ENCODE data around the gene RAB31. TPM values are rescaled to one million over a fixed set of nuclear protein-coding genes. Genes with fewer than 3 reads are reported as not detected.

Gene RAB31
- total and polyA plus RNA-seq, 10 donors: 12.3 to 112 (median 72.6) TPM

DNA sequence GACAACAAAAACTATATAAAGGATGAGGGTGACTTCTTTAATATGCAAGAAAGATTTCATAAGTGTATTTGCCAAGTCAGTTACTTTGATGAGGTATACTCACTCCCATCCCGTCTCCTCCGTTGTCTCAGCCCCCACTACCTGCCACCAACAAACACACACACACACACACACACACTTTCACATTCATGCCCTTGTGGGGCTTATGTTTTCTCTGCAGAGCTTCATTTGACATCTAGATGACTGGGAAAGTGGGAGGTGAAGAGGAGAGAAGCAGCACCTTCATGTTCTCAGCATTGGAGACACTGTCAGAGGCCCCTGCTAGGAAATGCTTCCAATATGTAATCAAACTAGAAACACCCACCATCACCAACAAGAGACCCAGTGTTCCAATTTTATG is 155.2 kb downstream of the RAB31 start:
- 39 to 87% (median 58%) methylated on average over 2 of the region's 2 CpGs for WGBS, 5 donors
- intact Hi-C loops (cut with DNase I; ENCODE audit: low total_unique reads): no loop called here
- H3K36me3 ChIP-seq: peaks cover 0 to 53% (median 0%) of the 10 kb centered on the region in 6 donors
- no peaks in the 10 kb centered on the region for H3K27me3 ChIP-seq (replicated peaks in 1 of 7)
- no peaks in the 10 kb centered on the region for H3K4me1 ChIP-seq
- H3K4me3 ChIP-seq: no peak overlapping the region
- no peak for DNase-seq
- no peak overlapping the region for H3K27ac ChIP-seq
- peaks cover 3 to 22% (median 16%) of the 10 kb centered on the region in 8 donors for H3K9me3 ChIP-seq
- TF ChIP-seq, protein P1, sequence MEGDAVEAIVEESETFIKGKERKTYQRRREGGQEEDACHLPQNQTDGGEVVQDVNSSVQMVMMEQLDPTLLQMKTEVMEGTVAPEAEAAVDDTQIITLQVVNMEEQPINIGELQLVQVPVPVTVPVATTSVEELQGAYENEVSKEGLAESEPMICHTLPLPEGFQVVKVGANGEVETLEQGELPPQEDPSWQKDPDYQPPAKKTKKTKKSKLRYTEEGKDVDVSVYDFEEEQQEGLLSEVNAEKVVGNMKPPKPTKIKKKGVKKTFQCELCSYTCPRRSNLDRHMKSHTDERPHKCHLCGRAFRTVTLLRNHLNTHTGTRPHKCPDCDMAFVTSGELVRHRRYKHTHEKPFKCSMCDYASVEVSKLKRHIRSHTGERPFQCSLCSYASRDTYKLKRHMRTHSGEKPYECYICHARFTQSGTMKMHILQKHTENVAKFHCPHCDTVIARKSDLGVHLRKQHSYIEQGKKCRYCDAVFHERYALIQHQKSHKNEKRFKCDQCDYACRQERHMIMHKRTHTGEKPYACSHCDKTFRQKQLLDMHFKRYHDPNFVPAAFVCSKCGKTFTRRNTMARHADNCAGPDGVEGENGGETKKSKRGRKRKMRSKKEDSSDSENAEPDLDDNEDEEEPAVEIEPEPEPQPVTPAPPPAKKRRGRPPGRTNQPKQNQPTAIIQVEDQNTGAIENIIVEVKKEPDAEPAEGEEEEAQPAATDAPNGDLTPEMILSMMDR (IDR thresholded peaks at IDR 0.05 in 8 of 11, conservative IDR thresholded peaks at IDR 0.05 in 3 of 11): no peak
- TF ChIP-seq POLR2A (IDR thresholded peaks at IDR 0.05) (no peak), POLR2AphosphoS5 (IDR thresholded peaks at IDR 0.05) (no peak)

DNA sequence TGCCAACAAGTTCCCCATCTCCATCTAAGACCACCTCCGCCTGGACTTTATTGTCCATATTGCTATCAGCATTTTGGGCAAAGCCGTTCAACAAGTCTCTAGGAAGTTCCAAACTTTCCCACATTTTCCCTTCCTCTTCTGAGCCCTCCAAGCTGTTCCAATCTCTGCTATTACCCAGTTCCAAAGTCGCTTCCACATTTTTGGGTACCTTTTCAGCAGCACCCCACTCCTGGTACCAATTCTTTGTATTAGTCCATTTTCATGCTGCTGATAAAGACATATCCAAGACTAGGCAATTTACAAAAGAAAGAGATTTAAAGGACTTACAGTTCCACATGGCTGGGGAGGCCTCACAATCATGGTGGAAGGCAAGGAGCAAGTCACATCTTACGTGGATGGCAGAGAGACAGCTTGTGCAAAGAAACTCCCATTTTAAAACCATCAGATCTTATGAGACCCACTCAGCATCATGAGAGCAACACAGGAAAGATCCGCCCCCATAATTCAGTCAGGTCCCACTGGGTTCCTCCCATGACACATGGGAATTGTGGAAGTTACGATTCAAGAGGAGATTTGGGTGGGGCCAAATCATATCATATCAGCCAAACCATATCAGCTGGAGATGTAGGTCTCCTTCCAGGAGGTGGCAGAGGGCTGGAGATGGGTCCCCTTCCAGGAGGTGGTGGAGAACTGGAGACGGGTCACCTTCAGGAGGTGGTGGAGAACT is 157.8 kb downstream of the RAB31 start:
- WGBS, 5 donors: 87 to 97% (median 94%) methylated on average over 7 of the region's 7 CpGs
- Histone ChIP-seq H3K27ac (no peak overlapping the region), H3K9me3 (peaks cover 3 to 22% (median 16%) of the 10 kb centered on the region in 8 donors), H3K36me3 (peaks cover 0 to 27% (median 0%) of the 10 kb centered on the region in 6 donors), H3K27me3 (replicated peaks in 1 of 7) (no peaks in the 10 kb centered on the region), H3K4me3 (no peak overlapping the region), H3K4me1 (peaks cover 0 to 24% (median 15%) of the 10 kb centered on the region in 6 donors)
- TF ChIP-seq POLR2A (IDR thresholded peaks at IDR 0.05): no peak
- TF ChIP-seq, protein P1 (IDR thresholded peaks at IDR 0.05 in 8 of 11, conservative IDR thresholded peaks at IDR 0.05 in 3 of 11): no peak
- TF ChIP-seq POLR2AphosphoS5 (IDR thresholded peaks at IDR 0.05): no peak
- no peak for DNase-seq
- intact Hi-C loops (cut with DNase I; ENCODE audit: low total_unique reads): no loop called here

DNA sequence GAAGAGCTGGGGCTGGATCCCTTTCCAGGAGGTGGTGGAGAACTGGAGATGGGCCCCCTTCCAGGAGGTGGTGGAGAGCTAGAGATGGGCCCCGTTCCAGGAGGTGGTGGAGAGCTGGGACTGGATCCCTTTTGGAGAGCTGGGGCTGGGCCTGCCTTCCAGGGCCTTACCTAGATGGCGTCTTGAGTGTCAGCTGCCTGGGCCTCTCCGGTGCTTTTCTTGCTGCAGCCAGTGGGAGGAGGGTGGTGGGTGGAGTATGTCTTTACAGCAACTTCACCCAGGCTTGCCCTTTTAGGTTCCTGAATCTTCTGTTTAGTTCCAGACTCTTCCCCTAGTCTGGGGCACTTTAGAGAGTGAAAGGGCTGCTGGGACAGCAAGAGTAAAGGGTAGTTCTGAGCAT is 158.5 kb downstream of the RAB31 start:
- Histone ChIP-seq H3K27me3 (replicated peaks in 1 of 7) (no peaks in the 10 kb centered on the region), H3K4me3 (no peak overlapping the region), H3K27ac (no peak overlapping the region), H3K4me1 (peaks cover 0 to 24% (median 15%) of the 10 kb centered on the region in 6 donors), H3K9me3 (peaks cover 3 to 22% (median 16%) of the 10 kb centered on the region in 8 donors), H3K36me3 (peaks cover 0 to 20% (median 0%) of the 10 kb centered on the region in 6 donors)
- 76 to 95% (median 87%) methylated on average over 3 of the region's 3 CpGs for WGBS, 5 donors
- TF ChIP-seq POLR2A (IDR thresholded peaks at IDR 0.05): no peak
- no peak for TF ChIP-seq POLR2AphosphoS5 (IDR thresholded peaks at IDR 0.05)
- TF ChIP-seq, protein P1 (IDR thresholded peaks at IDR 0.05 in 8 of 11, conservative IDR thresholded peaks at IDR 0.05 in 3 of 11): no peak
- DNase-seq: no peak
- intact Hi-C loops (cut with DNase I; ENCODE audit: low total_unique reads): no loop called here

DNA sequence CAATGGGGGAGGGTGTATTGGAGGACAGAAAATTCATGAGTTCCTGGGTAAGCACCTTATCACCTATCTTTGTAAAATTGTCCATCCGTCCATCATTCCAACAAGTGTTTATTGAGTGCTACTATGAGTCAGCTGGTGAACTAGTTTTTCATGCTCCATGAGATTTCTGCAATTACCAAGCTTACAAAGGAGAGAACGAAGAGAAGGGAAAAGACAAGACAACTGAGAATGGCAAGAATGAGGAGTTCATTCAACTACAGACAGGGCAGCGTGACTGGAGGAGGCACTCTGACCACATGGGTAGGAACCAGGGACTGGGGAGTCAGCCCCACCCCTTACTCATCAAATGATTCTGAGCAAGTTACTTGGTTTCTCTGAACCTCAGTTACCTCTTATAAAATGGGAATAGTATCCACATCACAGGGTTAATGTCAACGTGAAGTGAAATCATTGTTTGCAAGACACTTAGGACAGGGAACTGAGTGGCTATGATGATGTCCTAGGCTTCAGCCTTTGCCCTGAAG is 159.0 kb downstream of the RAB31 start:
- Histone ChIP-seq H3K27ac (no peak overlapping the region), H3K9me3 (peaks cover 3 to 22% (median 16%) of the 10 kb centered on the region in 8 donors), H3K36me3 (peaks cover 0 to 15% (median 0%) of the 10 kb centered on the region in 6 donors), H3K4me3 (no peak overlapping the region), H3K4me1 (peaks cover 0 to 24% (median 15%) of the 10 kb centered on the region in 6 donors), H3K27me3 (replicated peaks in 1 of 7) (no peaks in the 10 kb centered on the region)
- 84 to 95% (median 94%) methylated on average over 4 of the region's 4 CpGs for WGBS, 5 donors
- intact Hi-C loops (cut with DNase I; ENCODE audit: low total_unique reads): no loop called here
- DNase-seq: no peak
- TF ChIP-seq POLR2A (IDR thresholded peaks at IDR 0.05) (no peak), POLR2AphosphoS5 (IDR thresholded peaks at IDR 0.05) (no peak)
- TF ChIP-seq, protein P1 (IDR thresholded peaks at IDR 0.05 in 8 of 11, conservative IDR thresholded peaks at IDR 0.05 in 3 of 11): no peak
